GM19099 (cell line): ENCODE measurements around the gene LACC1.

Source experiments
- POLR2A ChIP-seq: IDR thresholded peaks from 3 replicates; pipeline ENCODE4 v1.6.1; 2011; ENCODE audit warnings: low read depth; ENCODE audit not compliant: insufficient read length; ENCODE audit errors: extremely low read depth

The LACC1 gene

GRCh38 chr13:43879755-43880181 lies at the start of gene LACC1:
Gene LACC1 (plus strand): TSS chr13:43879904. CDS start chr13:43880986, 1,082 bp downstream.
- no peak for TF ChIP-seq POLR2A

GRCh38 chr13:43830497-43830881 lies 49.2 kb upstream of the LACC1 start:
- TF ChIP-seq POLR2A, result no peak

GRCh38 chr13:43831088-43831487 lies 48.6 kb upstream of the LACC1 start:
- no peak for TF ChIP-seq POLR2A

- no peak for TF ChIP-seq POLR2A
These were observed 44.0 kb upstream of the LACC1 start for GRCh38 chr13:43835701-43836100.

GRCh38 chr13:43838909-43839308 lies 40.8 kb upstream of the LACC1 start:
- no peak for TF ChIP-seq POLR2A

GRCh38 chr13:43846496-43847158 lies 33.1 kb upstream of the LACC1 start:
- no peak for TF ChIP-seq POLR2A

- no peak for TF ChIP-seq POLR2A
These were observed 31.6 kb upstream of the LACC1 start for GRCh38 chr13:43848001-43848649.

- no peak for TF ChIP-seq POLR2A
These were observed 28.8 kb upstream of the LACC1 start for GRCh38 chr13:43850873-43851272.

- TF ChIP-seq POLR2A, result no peak
These were observed 26.7 kb upstream of the LACC1 start for GRCh38 chr13:43852923-43853404.

- no peak for TF ChIP-seq POLR2A
These were observed 17.8 kb upstream of the LACC1 start for GRCh38 chr13:43861863-43862262.

GRCh38 chr13:43864921-43865320 lies 14.8 kb upstream of the LACC1 start:
- no peak for TF ChIP-seq POLR2A

GRCh38 chr13:43865892-43866291 lies 13.8 kb upstream of the LACC1 start:
- no peak for TF ChIP-seq POLR2A

GRCh38 chr13:43872181-43872580 lies 7.5 kb upstream of the LACC1 start:
- TF ChIP-seq POLR2A, result no peak

GRCh38 chr13:43874504-43875092 lies 5.1 kb upstream of the LACC1 start:
- no peak for TF ChIP-seq POLR2A

GRCh38 chr13:43876366-43876765 lies 3.3 kb upstream of the LACC1 start:
- TF ChIP-seq POLR2A, result no peak

- no peak for TF ChIP-seq POLR2A
These were observed 2.4 kb upstream of the LACC1 start for GRCh38 chr13:43877326-43877725.
